Measurements from ENCODE around the gene NEU3. TPM values are rescaled to one million over a fixed set of nuclear protein-coding genes. Genes with fewer than 3 reads are reported as not detected.
"Not testable (repeated sequence)": the region's sequence is repeated elsewhere in the genome, so short reads cannot be mapped to it uniquely, and the experiment has no call there.

Gene NEU3
- total RNA-seq, 2 experiments from 2014 or later, result 14.2 to 20.0 TPM

DNA sequence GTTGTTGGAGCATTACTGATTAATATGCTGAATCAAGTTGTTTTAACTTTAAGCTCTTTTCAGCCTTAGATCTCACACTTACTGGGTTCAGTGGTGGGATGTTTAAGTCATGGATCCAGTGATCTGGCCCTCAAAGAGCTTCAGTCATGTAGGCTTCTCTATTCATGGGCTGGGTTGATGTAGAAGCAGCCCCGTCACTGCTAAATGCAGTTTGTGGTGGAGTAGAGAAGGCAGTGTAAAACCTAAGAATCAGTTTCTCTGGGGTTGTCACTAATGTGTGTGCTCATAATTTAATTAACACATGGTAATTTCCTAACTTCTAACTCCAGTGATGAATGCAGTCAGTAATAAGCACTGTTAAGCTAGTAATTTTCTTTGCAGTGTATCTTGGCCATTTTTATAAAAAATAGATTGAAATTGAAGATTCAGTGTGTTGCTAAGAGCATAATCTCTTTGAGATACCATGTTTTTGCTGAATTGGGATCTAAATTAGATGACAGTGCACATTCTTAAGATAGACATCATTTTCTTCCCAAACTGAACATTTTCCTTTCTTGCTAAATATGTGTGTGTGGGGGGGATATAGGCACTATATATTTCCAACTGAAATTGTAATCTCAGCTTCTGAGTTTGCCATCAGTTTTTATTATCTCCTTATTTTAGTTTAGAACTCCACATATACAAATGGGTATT lies 30.6 kb upstream of the NEU3 start:
- no peak overlapping the region for H3K27ac Mint-ChIP-seq
- peaks cover 51% of the 10 kb centered on the region for H3K4me1 Mint-ChIP-seq
- DNase-seq, result no peak
- H3K9me3 Mint-ChIP-seq (ENCODE audit: low read depth), result no peaks in the 10 kb centered on the region
- no peak for ATAC-seq
- CTCF ChIA-PET, result no interaction called here
- H3K4me3 Mint-ChIP-seq, result no peak overlapping the region
- H3K27me3 Mint-ChIP-seq, result no peaks in the 10 kb centered on the region
- peaks cover 39% of the 10 kb centered on the region for H3K36me3 Mint-ChIP-seq

DNA sequence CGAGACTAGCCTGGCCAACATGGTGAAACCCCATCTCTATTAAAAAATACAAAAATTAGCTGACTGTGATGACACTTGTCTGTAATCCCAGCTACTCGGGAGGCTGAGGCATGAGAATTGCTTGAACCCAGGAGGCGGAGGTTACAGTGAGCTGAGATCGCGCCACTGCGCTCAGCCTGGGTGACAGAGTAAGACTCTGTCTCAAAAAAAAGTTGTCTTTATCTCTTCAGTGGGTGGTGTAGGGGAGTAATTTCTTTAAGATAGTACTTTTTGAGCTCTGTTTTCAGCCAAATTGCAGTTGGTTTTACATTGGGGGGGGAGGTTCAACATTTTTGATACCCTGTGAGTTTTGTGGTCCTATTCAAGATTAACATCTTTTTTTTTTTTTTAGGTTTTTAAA lies 28.6 kb upstream of the NEU3 start:
- CTCF ChIA-PET, result interaction anchor here (1.0 to 1.6 kb wide), 4 partner anchors 9 to 51 kb away, joined by 3 to 5 read pairs (median 4); no protein-coding TSS in a partner anchor
- not testable (repeated sequence) for H3K27ac Mint-ChIP-seq; H3K4me3 Mint-ChIP-seq; H3K9me3 Mint-ChIP-seq (ENCODE audit: low read depth); ATAC-seq; DNase-seq; H3K27me3 Mint-ChIP-seq
- Mint-ChIP-seq H3K4me1 (peaks cover 49% of the 10 kb centered on the region), H3K36me3 (peaks cover 38% of the 10 kb centered on the region)

DNA sequence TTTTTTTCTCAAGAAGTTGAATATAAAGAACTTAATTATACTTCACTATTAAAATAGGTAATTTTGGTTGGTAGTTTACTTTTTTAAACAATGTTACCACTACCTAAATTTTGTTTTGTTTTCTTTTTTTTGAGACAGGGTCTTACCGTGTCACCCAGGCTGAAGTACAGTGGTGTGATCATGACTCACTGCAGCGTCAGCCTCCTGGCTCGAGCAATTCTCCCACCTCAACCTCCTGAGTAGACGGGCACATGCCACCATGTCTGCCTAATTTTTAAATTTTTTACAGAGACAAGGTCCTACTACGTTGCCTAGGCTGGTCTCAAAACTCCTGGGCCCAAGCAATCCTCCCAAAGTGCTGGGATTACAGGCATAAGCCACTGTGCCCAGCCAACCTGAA lies 22.1 kb upstream of the NEU3 start:
- ATAC-seq, result no peak
- CTCF ChIA-PET, result no interaction called here
- Mint-ChIP-seq H3K27me3 (no peaks in the 10 kb centered on the region), H3K4me3 (no peak overlapping the region), H3K9me3 (ENCODE audit: low read depth) (no peaks in the 10 kb centered on the region), H3K36me3 (peaks cover 41% of the 10 kb centered on the region), H3K27ac (no peak overlapping the region), H3K4me1 (peaks cover 22% of the 10 kb centered on the region)
- DNase-seq, result no peak

DNA sequence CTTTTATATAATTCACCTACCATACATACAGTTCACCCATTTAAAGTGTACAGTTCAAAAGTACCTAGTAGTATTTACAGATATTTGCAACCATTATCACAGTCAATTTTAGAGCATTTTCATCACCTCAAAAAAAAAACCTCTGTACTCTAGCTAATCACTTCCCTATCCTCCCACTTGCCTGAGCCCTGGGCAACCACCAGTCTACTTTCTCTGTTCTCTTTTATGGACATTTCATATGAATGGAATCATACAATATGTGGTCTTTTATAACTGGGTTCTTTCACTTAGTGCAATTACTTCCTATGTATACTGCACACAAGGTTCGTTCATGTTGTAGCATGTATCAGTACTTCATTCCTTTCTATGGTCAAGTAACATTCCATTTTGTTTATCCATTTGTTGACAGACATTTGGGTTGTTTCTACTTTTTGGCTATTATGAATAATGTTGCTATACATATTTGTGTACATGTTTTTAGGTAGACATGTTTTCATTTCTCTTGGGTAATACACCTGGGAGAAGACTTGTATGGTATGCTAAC lies 17.8 kb upstream of the NEU3 start:
- Mint-ChIP-seq H3K4me1 (peaks cover 15% of the 10 kb centered on the region), H3K36me3 (peaks cover 52% of the 10 kb centered on the region), H3K4me3 (no peak overlapping the region), H3K27me3 (no peaks in the 10 kb centered on the region), H3K27ac (peak overlapping the region; percentile 3), H3K9me3 (ENCODE audit: low read depth) (no peaks in the 10 kb centered on the region)
- DNase-seq (no peak), ATAC-seq (no peak)
- CTCF ChIA-PET, result interaction anchor here (1.7 kb wide), 1 partner anchor 10 kb away, joined by 4 read pairs; no protein-coding TSS in a partner anchor

DNA sequence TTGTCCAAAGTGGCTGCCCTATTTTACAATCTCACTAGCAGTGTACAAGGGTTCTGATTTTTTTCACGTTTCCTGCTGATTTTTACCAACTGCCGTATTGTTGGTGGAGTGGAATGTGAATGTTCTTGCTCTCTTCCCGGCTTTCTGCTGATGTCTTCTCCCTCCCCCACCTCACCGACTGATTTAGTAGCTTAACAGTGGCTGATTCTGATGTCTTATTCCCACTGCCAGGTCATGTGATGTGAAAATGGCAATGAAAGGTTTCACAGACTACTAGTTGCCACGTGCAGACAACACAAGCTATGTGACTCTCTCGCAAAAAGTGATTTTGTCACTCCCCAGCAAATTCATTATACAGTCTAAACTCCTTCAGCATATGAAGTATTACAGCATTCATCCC lies 17.3 kb upstream of the NEU3 start:
- Mint-ChIP-seq H3K9me3 (ENCODE audit: low read depth) (no peaks in the 10 kb centered on the region), H3K27me3 (no peaks in the 10 kb centered on the region), H3K4me1 (peaks cover 15% of the 10 kb centered on the region), H3K27ac (peak overlapping the region; percentile 3), H3K4me3 (no peak overlapping the region), H3K36me3 (peaks cover 51% of the 10 kb centered on the region)
- CTCF ChIA-PET, result interaction anchor here (1.7 kb wide), 1 partner anchor 11 kb away, joined by 4 read pairs; no protein-coding TSS in a partner anchor
- ATAC-seq, result no peak
- DNase-seq, result no peak

DNA sequence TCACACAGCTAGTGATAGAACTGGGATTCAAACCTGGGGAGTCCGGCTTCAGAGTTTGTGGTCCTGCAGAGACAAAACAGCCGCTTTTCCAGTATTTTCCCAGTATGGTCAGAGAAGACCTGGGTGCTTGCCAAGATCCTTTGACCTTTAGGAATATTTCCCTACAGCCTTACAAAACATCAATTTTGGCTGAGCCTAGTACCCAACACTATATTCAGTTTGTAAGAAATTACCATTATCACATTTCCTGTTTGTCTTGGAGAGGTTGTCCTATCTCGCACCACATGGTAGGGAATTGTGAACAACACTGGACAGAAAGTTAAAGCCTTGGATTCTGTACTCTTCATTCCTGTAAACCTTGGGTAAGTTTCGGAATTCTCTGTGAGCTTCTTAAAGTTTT lies 10.7 kb upstream of the NEU3 start:
- no peaks in the 10 kb centered on the region for H3K9me3 Mint-ChIP-seq (ENCODE audit: low read depth)
- no peak for ATAC-seq
- no peak overlapping the region for H3K4me3 Mint-ChIP-seq
- no peak overlapping the region for H3K27ac Mint-ChIP-seq
- no peaks in the 10 kb centered on the region for H3K27me3 Mint-ChIP-seq
- CTCF ChIA-PET, result interaction anchor here (1.0 kb wide), 1 partner anchor 12 kb away, joined by 3 read pairs; no protein-coding TSS in a partner anchor
- peaks cover 51% of the 10 kb centered on the region for H3K36me3 Mint-ChIP-seq
- DNase-seq, result no peak
- peaks cover 10% of the 10 kb centered on the region for H3K4me1 Mint-ChIP-seq

DNA sequence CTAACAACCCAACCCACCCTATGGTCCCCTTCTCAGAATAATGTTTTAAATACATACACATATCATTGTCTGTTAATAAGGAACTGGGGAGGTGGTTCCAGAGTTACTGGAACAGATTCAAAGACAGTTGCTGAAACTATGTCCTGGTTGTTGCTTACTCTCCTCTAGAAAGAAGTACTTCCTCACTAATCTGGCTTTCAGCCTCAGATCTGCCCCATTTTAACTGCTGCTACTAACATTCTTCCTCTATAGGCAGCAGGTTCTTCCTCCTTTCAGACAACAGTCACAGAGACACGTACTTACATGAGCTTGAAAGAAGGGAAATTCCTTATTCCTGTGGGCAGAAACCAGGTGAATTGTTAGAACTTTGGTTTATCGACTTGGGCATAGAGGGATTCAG lies 8.1 kb upstream of the NEU3 start:
- DNase-seq, result no peak
- H3K27me3 Mint-ChIP-seq, result no peaks in the 10 kb centered on the region
- no peaks in the 10 kb centered on the region for H3K4me1 Mint-ChIP-seq
- CTCF ChIA-PET, result no interaction called here
- H3K9me3 Mint-ChIP-seq (ENCODE audit: low read depth), result no peaks in the 10 kb centered on the region
- no peak for ATAC-seq
- H3K36me3 Mint-ChIP-seq, result peaks cover 30% of the 10 kb centered on the region
- no peak overlapping the region for H3K4me3 Mint-ChIP-seq
- H3K27ac Mint-ChIP-seq, result peak overlapping the region; percentile 17

DNA sequence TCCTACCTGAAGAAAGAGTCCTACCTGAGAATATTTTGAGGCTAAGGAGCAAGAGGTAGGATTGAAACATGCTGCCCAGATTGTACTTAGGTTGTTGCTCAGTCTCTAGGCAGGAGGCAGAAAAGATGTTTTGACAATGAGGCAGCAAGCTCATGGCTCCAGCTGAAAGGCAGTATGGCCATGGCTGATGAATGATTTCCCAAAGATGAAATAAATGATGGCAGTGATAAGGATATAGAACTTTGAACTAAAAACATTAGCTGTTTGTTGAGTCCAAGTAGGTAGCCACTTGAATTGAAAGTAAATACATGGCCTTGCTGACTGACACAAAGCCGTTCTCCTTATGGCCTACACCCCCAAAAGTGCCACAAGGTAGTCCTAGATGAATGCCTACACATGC lies 6.8 kb upstream of the NEU3 start:
- Mint-ChIP-seq H3K4me3 (no peak overlapping the region), H3K9me3 (ENCODE audit: low read depth) (no peaks in the 10 kb centered on the region), H3K27ac (no peak overlapping the region), H3K36me3 (peaks cover 23% of the 10 kb centered on the region), H3K27me3 (no peaks in the 10 kb centered on the region), H3K4me1 (no peaks in the 10 kb centered on the region)
- DNase-seq, result no peak
- CTCF ChIA-PET, result no interaction called here
- ATAC-seq, result no peak

DNA sequence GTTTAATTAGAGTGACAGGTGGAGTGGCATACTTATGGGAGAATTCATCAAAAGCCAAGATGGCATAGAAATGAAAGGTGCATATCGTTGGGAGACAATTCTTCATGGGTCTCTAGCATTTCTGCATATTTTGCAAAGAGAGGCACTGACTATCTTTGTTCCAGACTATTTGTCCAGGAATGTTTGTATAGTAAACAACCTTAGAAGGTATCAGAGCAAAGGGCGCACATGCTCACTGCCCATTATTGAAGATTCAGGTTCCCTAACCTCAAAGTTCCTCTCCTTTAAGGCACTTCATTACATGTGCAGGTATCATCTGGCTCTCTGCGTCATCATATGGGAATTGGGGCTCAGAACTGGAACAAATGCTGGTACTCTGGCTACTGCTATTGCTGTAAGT lies 4.7 kb upstream of the NEU3 start:
- CTCF ChIA-PET, result interaction anchor here (1.0 kb wide), 1 partner anchor 38 kb away, joined by 3 read pairs; no protein-coding TSS in a partner anchor
- H3K36me3 Mint-ChIP-seq, result peaks cover 16% of the 10 kb centered on the region
- no peak overlapping the region for H3K4me3 Mint-ChIP-seq
- H3K9me3 Mint-ChIP-seq (ENCODE audit: low read depth), result no peaks in the 10 kb centered on the region
- no peaks in the 10 kb centered on the region for H3K27me3 Mint-ChIP-seq
- no peak for DNase-seq
- H3K4me1 Mint-ChIP-seq, result peaks cover 2% of the 10 kb centered on the region
- H3K27ac Mint-ChIP-seq, result no peak overlapping the region
- no peak for ATAC-seq

DNA sequence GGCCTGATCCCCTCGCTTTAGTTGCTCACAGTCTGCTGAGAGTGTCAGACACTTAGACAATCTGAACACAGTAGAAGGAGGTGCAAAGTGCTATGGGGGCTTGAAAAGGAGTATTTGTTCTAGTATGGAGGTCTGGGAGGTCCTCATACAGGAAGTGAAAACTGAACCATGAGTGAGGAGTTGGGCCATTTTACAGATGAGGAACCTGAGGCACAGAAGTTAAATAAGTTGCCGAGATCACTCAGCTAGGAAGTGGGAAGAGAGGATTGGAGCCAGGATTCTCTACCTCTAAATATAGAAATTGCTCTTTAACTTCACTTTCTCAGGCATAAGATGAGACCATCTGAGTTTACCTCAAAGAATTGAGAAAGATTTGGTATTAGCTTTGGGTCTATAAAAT lies 4.0 kb upstream of the NEU3 start:
- CTCF ChIA-PET, result no interaction called here
- H3K4me3 Mint-ChIP-seq, result no peak overlapping the region

DNA sequence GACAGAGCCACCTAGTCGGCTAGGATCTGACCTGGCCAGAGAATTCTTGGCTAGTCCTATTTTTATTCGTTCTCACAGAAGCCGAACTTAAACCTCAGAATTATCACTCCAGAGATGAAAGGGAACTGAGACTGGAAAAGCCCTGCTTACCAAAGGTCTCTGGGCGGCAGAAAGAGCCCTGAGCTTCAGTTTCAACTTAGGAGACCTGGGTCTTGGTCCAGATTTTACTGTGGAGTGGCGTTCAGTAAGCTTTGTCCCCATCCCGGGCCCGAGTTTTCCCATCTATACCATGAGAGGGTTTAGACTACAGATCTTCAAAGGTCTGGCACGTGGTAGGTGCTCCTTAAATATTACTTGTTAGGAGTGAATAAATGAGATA lies 516 bp downstream of the NEU3 start:
- H3K27me3 Mint-ChIP-seq, result no peaks in the 10 kb centered on the region
- H3K4me3 Mint-ChIP-seq, result peak overlapping the region; percentile 97
- H3K9me3 Mint-ChIP-seq (ENCODE audit: low read depth), result no peaks in the 10 kb centered on the region
- CTCF ChIA-PET, result interaction anchor here (0.9 to 2.9 kb wide), 8 partner anchors 11 to 259 kb away, joined by 3 to 15 read pairs (median 4); partner anchors contain the start of genes SPCS2 and XRRA1
- H3K4me1 Mint-ChIP-seq, result peaks cover 31% of the 10 kb centered on the region
- no peak for ATAC-seq
- H3K36me3 Mint-ChIP-seq, result peaks cover 11% of the 10 kb centered on the region
- no peak for DNase-seq
- peak overlapping the region; percentile 95 for H3K27ac Mint-ChIP-seq

More for the DNA sequence above, 4.0 kb upstream of the NEU3 start:
- ATAC-seq (no peak), DNase-seq (no peak)
- Mint-ChIP-seq H3K36me3 (peaks cover 12% of the 10 kb centered on the region), H3K27ac (no peak overlapping the region), H3K4me1 (peaks cover 6% of the 10 kb centered on the region), H3K27me3 (no peaks in the 10 kb centered on the region), H3K9me3 (ENCODE audit: low read depth) (no peaks in the 10 kb centered on the region)

DNA sequence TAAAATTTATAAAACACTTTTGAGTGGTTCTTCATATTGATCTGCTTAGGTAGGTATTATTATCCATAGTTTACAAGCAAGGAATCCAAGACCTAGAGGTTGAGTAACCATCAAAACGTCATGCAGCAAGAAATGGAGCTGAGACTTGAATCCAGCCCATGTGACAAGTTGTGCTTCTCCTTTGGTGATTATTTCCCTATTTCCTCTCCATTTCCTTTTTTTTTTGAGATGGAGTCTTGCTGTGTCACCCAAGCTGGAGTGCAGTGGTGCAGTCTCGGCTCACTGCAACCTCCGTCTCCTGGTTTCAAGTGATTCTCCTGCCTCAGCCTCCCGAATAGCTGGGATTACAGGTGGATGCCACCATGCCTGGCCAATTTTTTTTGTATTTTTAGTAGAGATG lies 1.4 kb downstream of the NEU3 start:
- ATAC-seq; H3K27ac Mint-ChIP-seq; H3K9me3 Mint-ChIP-seq (ENCODE audit: low read depth); H3K27me3 Mint-ChIP-seq; DNase-seq: not testable (repeated sequence)
- peak overlapping the region; percentile 97 for H3K4me3 Mint-ChIP-seq
- H3K36me3 Mint-ChIP-seq, result peaks cover 14% of the 10 kb centered on the region
- CTCF ChIA-PET, result interaction anchor here (1.0 to 2.9 kb wide), 4 partner anchors 12 to 258 kb away, joined by 3 to 15 read pairs (median 9); no protein-coding TSS in a partner anchor
- peaks cover 33% of the 10 kb centered on the region for H3K4me1 Mint-ChIP-seq

DNA sequence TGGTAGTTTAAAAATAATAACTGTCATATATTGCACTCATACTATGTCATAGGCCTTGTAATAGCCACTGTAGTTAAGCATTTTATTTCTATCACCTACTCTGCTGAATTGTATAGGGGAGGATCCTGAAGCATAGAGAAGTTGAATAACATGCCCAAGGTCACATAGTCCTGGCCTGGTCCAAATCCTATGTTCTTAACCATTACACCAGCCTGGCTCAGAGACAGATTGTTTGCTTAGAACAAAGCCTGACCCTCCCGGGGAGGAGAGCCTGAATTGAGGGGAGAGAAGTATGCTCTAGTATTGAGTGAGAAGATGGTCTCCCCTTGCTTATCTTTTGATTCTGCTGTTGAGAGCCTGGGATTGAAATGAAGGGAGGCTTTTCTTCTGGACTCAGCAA lies 2.2 kb downstream of the NEU3 start:
- no peak for DNase-seq
- no peak overlapping the region for H3K4me3 Mint-ChIP-seq
- ATAC-seq, result no peak

DNA sequence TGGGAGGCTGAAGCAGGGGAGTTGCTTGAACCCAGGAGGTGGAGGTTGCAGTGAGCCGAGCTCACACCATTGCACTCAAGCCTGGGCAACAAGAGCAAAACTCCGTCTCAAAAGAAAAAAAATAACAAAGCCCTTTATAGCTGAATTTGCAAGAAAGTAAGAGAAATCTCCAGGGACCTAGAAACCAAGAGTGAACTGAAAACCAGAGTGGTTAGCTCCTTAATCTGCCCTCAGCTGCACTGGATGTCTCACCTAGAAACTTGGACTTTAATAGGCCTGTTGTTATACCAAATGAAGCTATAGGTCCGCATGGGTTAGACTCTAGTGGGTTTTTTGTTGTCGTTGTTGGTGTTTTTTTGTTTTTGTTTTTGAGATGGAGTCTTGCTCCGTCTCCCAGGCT lies 4.1 kb downstream of the NEU3 start:
- ATAC-seq (no peak), DNase-seq (no peak)
- CTCF ChIA-PET, result interaction anchor here (0.8 kb wide), 1 partner anchor 30 kb away, joined by 3 read pairs; no protein-coding TSS in a partner anchor
- no peaks in the 10 kb centered on the region for H3K27me3 Mint-ChIP-seq
- peaks cover 33% of the 10 kb centered on the region for H3K4me1 Mint-ChIP-seq
- H3K4me3 Mint-ChIP-seq, result no peak overlapping the region
- no peaks in the 10 kb centered on the region for H3K9me3 Mint-ChIP-seq (ENCODE audit: low read depth)
- peaks cover 27% of the 10 kb centered on the region for H3K36me3 Mint-ChIP-seq
- no peak overlapping the region for H3K27ac Mint-ChIP-seq

More for the DNA sequence above, 2.2 kb downstream of the NEU3 start:
- Mint-ChIP-seq H3K4me1 (peaks cover 33% of the 10 kb centered on the region), H3K27ac (no peak overlapping the region), H3K36me3 (peaks cover 18% of the 10 kb centered on the region), H3K27me3 (no peaks in the 10 kb centered on the region), H3K9me3 (ENCODE audit: low read depth) (no peaks in the 10 kb centered on the region)
- CTCF ChIA-PET, result no interaction called here

Data from activated CD8-positive, alpha-beta memory T cell treated with anti-CD3 and anti-CD28 coated beads, Interleukin-2, amount 10 ng/mL, durations not matched to agents 7 days and 5 days (primary cell).